Measurements from ENCODE around the gene TET2. TPM values are rescaled to one million over a fixed set of nuclear protein-coding genes. Genes with fewer than 3 reads are reported as not detected.
A peak's percentile ranks its signal among the peaks of the same experiment; 100 is the strongest.

TET2 gene
- total and polyA plus RNA-seq, 3 experiments from 2014 or later: 13.8 to 28.0 (median 25.8) TPM

GRCh38 chr4:105130945-105131344, 15.7 kb upstream of the TET2 start:
- ChIA-PET POLR2A (no interaction called here), CTCF (interaction anchor here (1.3 to 2.1 kb wide), 2 partner anchors 10 to 343 kb away, joined by 4 to 8 read pairs; partner anchors contain the start of gene PPA2)
- no peaks in the 10 kb centered on the region for H3K36me3 Mint-ChIP-seq
- no peaks in the 10 kb centered on the region for H3K9me3 Mint-ChIP-seq
- DNase-seq: no peak
- H3K4me1 Mint-ChIP-seq: no peaks in the 10 kb centered on the region
- no peak overlapping the region for H3K4me3 ChIP-seq (ENCODE audit: low read length)
- H3K27me3 Mint-ChIP-seq: peaks cover 0 to 11% of the 10 kb centered on the region in 2 donors
- no peaks in the 10 kb centered on the region for H3K4me1 ChIP-seq (ENCODE audit: insufficient read depth, low read length)
- no peak overlapping the region for H3K27ac ChIP-seq (ENCODE audit: low read depth, low read length)
- no peaks in the 10 kb centered on the region for H3K36me3 ChIP-seq (ENCODE audit: insufficient read depth, low read length)
- H3K9me3 ChIP-seq (ENCODE audit: low read length): no peaks in the 10 kb centered on the region
- no peak overlapping the region for H3K27ac Mint-ChIP-seq
- H3K4me3 Mint-ChIP-seq: no peak overlapping the region
- H3K27me3 ChIP-seq (ENCODE audit: insufficient read depth, low read length, poor library complexity, severe bottlenecking): no peaks in the 10 kb centered on the region

- H3K36me3 Mint-ChIP-seq: no peaks in the 10 kb centered on the region
- no peak overlapping the region for H3K27ac Mint-ChIP-seq
- no peaks in the 10 kb centered on the region for H3K4me1 ChIP-seq (ENCODE audit: insufficient read depth, low read length)
- no peak overlapping the region for H3K4me3 Mint-ChIP-seq
- H3K9me3 ChIP-seq (ENCODE audit: low read length): no peaks in the 10 kb centered on the region
- peaks cover 4 to 7% of the 10 kb centered on the region in 2 donors for H3K27me3 Mint-ChIP-seq
- no peaks in the 10 kb centered on the region for H3K4me1 Mint-ChIP-seq
- H3K4me3 ChIP-seq (ENCODE audit: low read length): no peak overlapping the region
- no peak for DNase-seq
- no peaks in the 10 kb centered on the region for H3K36me3 ChIP-seq (ENCODE audit: insufficient read depth, low read length)
- POLR2A ChIA-PET: no interaction called here
- H3K27ac ChIP-seq (ENCODE audit: low read depth, low read length): no peak overlapping the region
- no peaks in the 10 kb centered on the region for H3K27me3 ChIP-seq (ENCODE audit: insufficient read depth, low read length, poor library complexity, severe bottlenecking)
- CTCF ChIA-PET: interaction anchor here (1.3 kb wide), 1 partner anchor 339 kb away, joined by 3 read pairs; the partner anchor contains the start of gene PPA2
- no peaks in the 10 kb centered on the region for H3K9me3 Mint-ChIP-seq
These were observed 12.7 kb upstream of the TET2 start for GRCh38 chr4:105133976-105134375.

- Histone ChIP-seq H3K27ac (ENCODE audit: low read depth, low read length) (no peak overlapping the region), H3K36me3 (ENCODE audit: insufficient read depth, low read length) (no peaks in the 10 kb centered on the region), H3K4me1 (ENCODE audit: insufficient read depth, low read length) (no peaks in the 10 kb centered on the region), H3K4me3 (ENCODE audit: low read length) (no peak overlapping the region), H3K27me3 (ENCODE audit: insufficient read depth, low read length, poor library complexity, severe bottlenecking) (no peaks in the 10 kb centered on the region), H3K9me3 (ENCODE audit: low read length) (no peaks in the 10 kb centered on the region)
- POLR2A ChIA-PET: no interaction called here
- H3K4me1 Mint-ChIP-seq: no peaks in the 10 kb centered on the region
- no peaks in the 10 kb centered on the region for H3K36me3 Mint-ChIP-seq
- no peak overlapping the region for H3K27ac Mint-ChIP-seq
- peaks cover 3 to 4% of the 10 kb centered on the region in 2 donors for H3K27me3 Mint-ChIP-seq
- DNase-seq: no peak
- CTCF ChIA-PET: no interaction called here
- no peaks in the 10 kb centered on the region for H3K9me3 Mint-ChIP-seq
- no peak overlapping the region for H3K4me3 Mint-ChIP-seq
These were observed 10.9 kb upstream of the TET2 start for GRCh38 chr4:105135785-105136184.

GRCh38 chr4:105137121-105137875, 9.4 kb upstream of the TET2 start:
- H3K27ac Mint-ChIP-seq: no peak overlapping the region

GRCh38 chr4:105139646-105140045, 7.0 kb upstream of the TET2 start:
- H3K4me1 ChIP-seq (ENCODE audit: insufficient read depth, low read length): no peaks in the 10 kb centered on the region
- peaks cover 0 to 3% (median 0%) of the 10 kb centered on the region in 3 donors for H3K4me1 Mint-ChIP-seq
- POLR2A ChIA-PET: no interaction called here

More at GRCh38 chr4:105137121-105137875, 9.4 kb upstream of the TET2 start:
- H3K9me3 ChIP-seq (ENCODE audit: low read length): no peaks in the 10 kb centered on the region
- no peaks in the 10 kb centered on the region for H3K27me3 ChIP-seq (ENCODE audit: insufficient read depth, low read length, poor library complexity, severe bottlenecking)
- no peak overlapping the region for H3K4me3 Mint-ChIP-seq
- H3K27ac ChIP-seq (ENCODE audit: low read depth, low read length): no peak overlapping the region
- no peak overlapping the region for H3K4me3 ChIP-seq (ENCODE audit: low read length)
- H3K27me3 Mint-ChIP-seq: peaks cover 3 to 4% of the 10 kb centered on the region in 2 donors
- ChIA-PET POLR2A (no interaction called here), CTCF (interaction anchor here (1.4 kb wide), 1 partner anchor 336 kb away, joined by 6 read pairs; the partner anchor contains the start of gene PPA2)
- no peak for DNase-seq
- no peaks in the 10 kb centered on the region for H3K36me3 ChIP-seq (ENCODE audit: insufficient read depth, low read length)
- H3K9me3 Mint-ChIP-seq: no peaks in the 10 kb centered on the region
- H3K36me3 Mint-ChIP-seq: no peaks in the 10 kb centered on the region
- H3K4me1 Mint-ChIP-seq: peaks cover 0 to 3% (median 0%) of the 10 kb centered on the region in 3 donors
- no peaks in the 10 kb centered on the region for H3K4me1 ChIP-seq (ENCODE audit: insufficient read depth, low read length)

GRCh38 chr4:105140684-105141490, 5.8 kb upstream of the TET2 start:
- Histone ChIP-seq H3K27ac (ENCODE audit: low read depth, low read length) (no peak overlapping the region), H3K36me3 (ENCODE audit: insufficient read depth, low read length) (no peaks in the 10 kb centered on the region), H3K27me3 (ENCODE audit: insufficient read depth, low read length, poor library complexity, severe bottlenecking) (no peaks in the 10 kb centered on the region), H3K9me3 (ENCODE audit: low read length) (no peaks in the 10 kb centered on the region), H3K4me3 (ENCODE audit: low read length) (no peak overlapping the region), H3K4me1 (ENCODE audit: insufficient read depth, low read length) (peaks cover 5% of the 10 kb centered on the region)
- no peaks in the 10 kb centered on the region for H3K9me3 Mint-ChIP-seq
- no peak overlapping the region for H3K27ac Mint-ChIP-seq
- peak; percentile 5 to 60 (median 37) for DNase-seq
- H3K36me3 Mint-ChIP-seq: peaks cover 0 to 3% (median 0%) of the 10 kb centered on the region in 3 donors
- H3K4me1 Mint-ChIP-seq: peaks cover 8 to 12% (median 11%) of the 10 kb centered on the region in 3 donors
- H3K27me3 Mint-ChIP-seq: peaks cover 3 to 7% of the 10 kb centered on the region in 2 donors
- POLR2A ChIA-PET: no interaction called here
- CTCF ChIA-PET: interaction anchor here (0.7 to 4.5 kb wide), 7 partner anchors 10 to 574 kb away, joined by 3 to 40 read pairs (median 3); partner anchors contain the start of gene PPA2
- peak overlapping the region in 1 of 7 donors; percentile 50 for H3K4me3 Mint-ChIP-seq

More at GRCh38 chr4:105139646-105140045, 7.0 kb upstream of the TET2 start:
- CTCF ChIA-PET: interaction anchor here (1.6 to 4.5 kb wide), 3 partner anchors 9 to 335 kb away, joined by 4 to 40 read pairs (median 13); partner anchors contain the start of gene PPA2
- H3K36me3 ChIP-seq (ENCODE audit: insufficient read depth, low read length): no peaks in the 10 kb centered on the region
- H3K4me3 ChIP-seq (ENCODE audit: low read length): no peak overlapping the region
- H3K27ac Mint-ChIP-seq: no peak overlapping the region
- no peaks in the 10 kb centered on the region for H3K36me3 Mint-ChIP-seq
- no peaks in the 10 kb centered on the region for H3K9me3 Mint-ChIP-seq
- no peaks in the 10 kb centered on the region for H3K27me3 ChIP-seq (ENCODE audit: insufficient read depth, low read length, poor library complexity, severe bottlenecking)
- H3K9me3 ChIP-seq (ENCODE audit: low read length): no peaks in the 10 kb centered on the region
- no peak for DNase-seq
- H3K27me3 Mint-ChIP-seq: peaks cover 3 to 7% of the 10 kb centered on the region in 2 donors
- H3K27ac ChIP-seq (ENCODE audit: low read depth, low read length): no peak overlapping the region
- H3K4me3 Mint-ChIP-seq: no peak overlapping the region

- peak overlapping the region; percentile 62 for H3K4me3 ChIP-seq (ENCODE audit: low read length)
- H3K9me3 ChIP-seq (ENCODE audit: low read length): no peaks in the 10 kb centered on the region
- ChIA-PET CTCF (interaction anchor here (1.8 kb wide), 2 partner anchors 327 to 328 kb away, joined by 4 to 8 read pairs; partner anchors contain the start of gene PPA2), POLR2A (interaction anchor here (1.0 kb wide), 1 partner anchor 329 kb away, joined by 4 read pairs; the partner anchor contains the start of gene PPA2)
- H3K27me3 Mint-ChIP-seq: peaks cover 0 to 7% of the 10 kb centered on the region in 2 donors
- no peak overlapping the region for H3K27ac ChIP-seq (ENCODE audit: low read depth, low read length)
- no peaks in the 10 kb centered on the region for H3K36me3 ChIP-seq (ENCODE audit: insufficient read depth, low read length)
- peaks cover 0 to 16% (median 0%) of the 10 kb centered on the region in 3 donors for H3K36me3 Mint-ChIP-seq
- DNase-seq: peak in 2 of 5 donors; percentile 11 to 51
- H3K4me1 ChIP-seq (ENCODE audit: insufficient read depth, low read length): peaks cover 28% of the 10 kb centered on the region
- H3K27ac Mint-ChIP-seq: peak overlapping the region; percentile 60 to 98 (median 92)
- peaks cover 36 to 44% (median 41%) of the 10 kb centered on the region in 3 donors for H3K4me1 Mint-ChIP-seq
- no peaks in the 10 kb centered on the region for H3K27me3 ChIP-seq (ENCODE audit: insufficient read depth, low read length, poor library complexity, severe bottlenecking)
- peak overlapping the region; percentile 92 to 100 (median 100) for H3K4me3 Mint-ChIP-seq
- H3K9me3 Mint-ChIP-seq: no peaks in the 10 kb centered on the region
These were observed 1.3 kb upstream of the TET2 start for GRCh38 chr4:105145156-105145902.

Measured in CD8-positive, alpha-beta memory T cell (primary cell).